Measurements from ENCODE around the gene EXOC3L4. TPM values are rescaled to one million over a fixed set of nuclear protein-coding genes. Genes with fewer than 3 reads are reported as not detected.
"Not testable (repeated sequence)": the region's sequence is repeated elsewhere in the genome, so short reads cannot be mapped to it uniquely, and the experiment has no call there.

EXOC3L4 gene
- not detected in 2 replicates for polyA plus RNA-seq (2014; cell fraction: cytosol; rRNA removed)
- polyA plus RNA-seq (2014; cell fraction: nucleus; rRNA removed), result not detected in 2 replicates

DNA sequence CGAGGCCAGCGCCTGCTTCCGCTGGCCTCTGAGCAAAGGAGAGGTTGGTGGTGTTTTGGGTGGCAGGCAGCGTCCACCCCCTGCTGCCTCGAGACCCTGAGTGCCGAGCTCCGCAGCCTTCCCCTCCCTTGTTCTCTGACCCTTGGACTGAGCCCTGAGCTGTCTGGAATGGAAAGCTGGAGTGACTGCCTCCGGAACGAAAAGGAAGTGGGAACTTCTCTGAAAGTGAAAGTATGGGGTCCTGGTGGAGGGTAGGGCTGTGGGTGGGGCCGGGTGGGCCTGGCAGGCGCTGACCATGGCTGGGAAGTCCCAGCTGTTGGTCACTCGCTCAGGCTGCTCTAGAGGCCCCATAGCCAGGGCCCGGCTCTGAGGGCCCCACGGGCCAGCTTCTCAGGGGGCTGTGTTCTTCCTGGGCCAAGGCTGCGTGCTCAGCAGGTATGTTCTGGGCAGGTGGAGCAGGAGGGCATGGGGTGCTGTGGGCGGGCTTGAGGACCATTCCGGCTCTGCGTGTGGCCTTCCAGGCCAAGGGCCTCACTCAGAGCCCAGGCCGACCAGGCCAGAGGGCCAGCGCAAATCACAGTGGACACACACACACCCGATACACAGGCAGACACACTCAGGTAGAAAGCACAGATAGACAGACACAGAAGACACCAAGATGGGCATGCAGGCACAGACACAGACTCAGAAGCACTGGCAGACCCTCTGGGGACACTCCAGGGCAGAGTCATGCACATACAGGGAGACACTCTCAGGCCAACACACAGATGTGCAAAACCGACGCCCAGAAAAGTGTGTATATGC lies at the start of gene EXOC3L4:
Gene EXOC3L4, plus strand, starts transcription at position 320 of the 804 bp plus-strand sequence. CDS start 5,495 bp downstream, outside the sequence.
- DNase-seq (ENCODE audit: low spot score), result no peak

DNA sequence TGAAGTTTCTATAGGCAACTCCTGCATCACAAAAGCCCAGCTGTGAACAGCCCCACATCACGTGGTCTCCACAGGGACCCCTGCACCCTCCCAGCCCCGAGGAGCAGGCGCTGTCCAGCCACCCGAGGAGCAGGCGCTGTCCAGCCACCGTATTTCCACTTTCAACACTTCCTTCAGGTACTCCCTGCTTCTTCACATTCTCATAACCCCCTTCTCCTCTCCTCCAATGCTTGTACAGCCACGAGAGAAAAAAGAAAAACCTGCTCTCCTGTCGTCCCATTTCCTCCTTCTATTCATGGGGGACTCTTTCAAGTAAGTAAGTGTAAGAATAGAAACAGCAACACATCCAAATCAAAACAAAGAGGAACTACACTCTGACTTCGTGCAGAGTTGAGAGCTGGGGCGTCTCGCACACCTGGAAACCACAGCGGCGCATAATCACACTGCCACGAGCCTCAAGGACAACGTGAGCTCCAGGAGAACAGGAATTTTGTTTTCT lies 49.1 kb upstream of the EXOC3L4 start:
- DNase-seq (ENCODE audit: low spot score), result no peak

GRCh38 chr14:103047453-103047852 lies 47.1 kb upstream of the EXOC3L4 start:
- DNase-seq (ENCODE audit: low spot score), result not testable (repeated sequence)

GRCh38 chr14:103050935-103051334 lies 43.6 kb upstream of the EXOC3L4 start:
- DNase-seq (ENCODE audit: low spot score), result no peak

- no peak for DNase-seq (ENCODE audit: low spot score)
Observed at GRCh38 chr14:103052407-103052806, 42.1 kb upstream of the EXOC3L4 start.

DNA sequence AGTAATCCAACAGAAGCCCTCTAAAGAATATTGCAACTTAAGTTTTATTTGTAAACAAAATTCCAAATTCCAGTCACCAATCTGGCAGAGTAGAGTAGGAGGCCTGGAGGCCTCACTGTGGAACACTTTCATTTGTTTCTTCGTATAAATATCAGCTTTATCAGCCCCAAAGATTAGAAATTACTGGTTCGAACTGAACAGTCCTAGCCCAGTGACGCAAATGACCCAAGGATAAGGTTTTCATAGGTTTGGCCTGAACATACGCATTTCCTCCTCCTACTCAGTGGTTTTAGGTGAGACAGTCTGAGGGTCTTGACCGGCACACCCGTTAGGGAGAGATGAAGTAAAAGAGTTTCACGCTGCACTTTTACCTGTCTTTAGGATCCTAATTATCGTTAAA lies 38.8 kb upstream of the EXOC3L4 start:
- no peak for DNase-seq (ENCODE audit: low spot score)

DNA sequence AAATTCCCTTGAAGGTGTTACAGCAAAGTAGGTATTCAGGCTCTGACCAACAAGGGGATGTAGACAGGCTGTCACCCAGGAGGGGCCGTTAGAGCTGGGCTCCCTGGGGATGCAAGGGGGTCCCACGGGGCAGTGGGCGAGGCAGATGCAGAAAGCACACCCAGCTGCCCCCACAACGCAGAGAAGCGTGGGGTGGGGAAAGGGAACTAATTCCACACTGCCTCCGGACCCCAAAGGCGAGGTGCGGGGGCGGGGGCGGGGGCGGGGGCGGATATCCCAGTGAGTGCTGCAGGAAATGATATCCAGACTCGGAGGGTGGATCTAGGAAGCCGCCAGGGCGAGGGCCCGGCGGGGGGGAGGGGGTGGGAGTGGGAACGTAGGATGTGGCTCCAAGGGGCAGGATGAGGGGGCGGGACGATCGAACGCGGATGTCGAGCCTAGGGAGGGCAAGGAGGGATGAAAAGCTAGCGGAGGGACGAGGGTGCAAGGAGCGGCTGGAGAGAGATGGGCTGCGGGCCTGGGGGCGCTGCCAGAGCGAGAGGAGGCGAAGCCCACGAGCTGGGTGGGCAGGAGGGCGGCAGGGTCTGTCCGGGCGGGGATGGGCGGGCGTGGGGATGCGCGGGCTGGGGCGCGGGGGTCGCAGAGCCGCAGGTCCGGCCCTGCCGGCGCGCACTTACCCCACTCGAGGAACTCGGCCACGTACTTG lies 38.0 kb upstream of the EXOC3L4 start:
- DNase-seq (ENCODE audit: low spot score), result peak; percentile 37

- DNase-seq (ENCODE audit: low spot score), result no peak
Observed at GRCh38 chr14:103057028-103057371, 37.5 kb upstream of the EXOC3L4 start.

GRCh38 chr14:103057372-103058163 lies 37.0 kb upstream of the EXOC3L4 start, which contains the start of gene CDC42BPB:
CDC42BPB (minus strand) TSS chr14:103057549; CDS start chr14:103057173, 376 bp downstream.
- DNase-seq (ENCODE audit: low spot score), result peak; percentile 72

DNA sequence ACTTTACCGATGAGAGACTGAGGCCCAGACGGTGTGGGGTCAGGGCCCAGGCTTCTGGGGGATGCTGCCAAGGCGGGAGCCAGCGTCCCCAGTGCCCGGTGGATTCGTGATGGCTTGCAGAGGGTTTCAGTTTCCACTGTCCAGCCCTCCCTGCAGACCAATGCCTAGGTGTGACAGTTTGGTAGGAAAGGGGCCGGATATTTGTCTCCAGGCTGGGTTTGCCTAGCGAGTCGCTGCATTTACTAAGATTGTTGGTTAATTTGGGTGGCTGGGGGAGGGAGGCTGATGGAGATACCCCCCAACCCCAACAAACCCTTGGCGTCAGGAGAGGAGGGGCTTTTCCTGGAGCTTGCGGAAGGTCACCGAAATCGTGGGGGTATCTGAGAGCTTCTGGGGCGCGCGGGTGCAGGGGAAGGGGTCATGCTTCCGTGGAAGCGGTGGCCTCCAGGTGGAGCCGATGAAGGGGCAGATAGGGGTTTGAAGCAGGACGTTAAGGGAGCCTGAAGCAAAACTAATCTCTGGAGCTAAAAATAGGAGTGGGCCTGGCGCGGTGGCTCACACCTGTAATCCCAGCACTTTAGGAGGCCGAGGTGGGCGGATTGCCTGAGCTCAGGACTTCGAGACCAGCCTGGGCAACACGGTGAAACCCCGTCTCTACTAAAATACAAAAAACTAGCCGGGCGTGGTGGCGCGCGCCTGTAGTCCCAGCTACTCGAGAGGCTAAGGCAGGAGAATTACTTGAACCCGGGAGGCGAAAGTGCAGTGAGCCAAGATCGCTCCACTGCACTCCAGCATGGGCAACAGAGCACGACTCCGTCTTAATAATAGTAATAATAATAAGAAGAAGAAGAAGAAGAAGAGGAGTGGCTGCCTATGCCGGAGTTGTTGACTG lies 36.1 kb upstream of the EXOC3L4 start:
- no peak for DNase-seq (ENCODE audit: low spot score)

GRCh38 chr14:103059556-103059955 lies 35.0 kb upstream of the EXOC3L4 start:
- no peak for DNase-seq (ENCODE audit: low spot score)

GRCh38 chr14:103061482-103061976 lies 33.0 kb upstream of the EXOC3L4 start:
- DNase-seq (ENCODE audit: low spot score), result no peak

GRCh38 chr14:103064436-103064835 lies 30.1 kb upstream of the EXOC3L4 start:
- DNase-seq (ENCODE audit: low spot score), result no peak

DNA sequence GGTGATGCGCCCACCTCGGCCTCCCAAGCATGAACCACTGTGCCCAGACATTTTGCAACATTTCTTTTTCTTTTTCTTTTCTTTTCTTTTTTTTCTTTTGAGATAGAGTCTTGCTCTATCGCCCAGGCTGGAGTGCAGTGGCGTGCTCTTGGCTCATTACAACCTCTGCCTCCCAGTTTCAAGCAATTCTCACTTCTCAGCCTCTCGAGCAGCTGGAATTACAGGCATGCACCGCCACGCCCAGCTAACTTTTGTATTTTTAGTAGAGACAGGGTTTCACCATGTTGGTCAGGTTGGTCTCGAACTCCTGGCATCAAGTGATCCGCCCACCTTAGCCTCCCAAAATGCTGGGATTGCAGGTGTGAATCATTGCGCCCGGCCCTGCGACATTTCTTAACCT lies 29.5 kb upstream of the EXOC3L4 start:
- DNase-seq (ENCODE audit: low spot score), result no peak

DNA sequence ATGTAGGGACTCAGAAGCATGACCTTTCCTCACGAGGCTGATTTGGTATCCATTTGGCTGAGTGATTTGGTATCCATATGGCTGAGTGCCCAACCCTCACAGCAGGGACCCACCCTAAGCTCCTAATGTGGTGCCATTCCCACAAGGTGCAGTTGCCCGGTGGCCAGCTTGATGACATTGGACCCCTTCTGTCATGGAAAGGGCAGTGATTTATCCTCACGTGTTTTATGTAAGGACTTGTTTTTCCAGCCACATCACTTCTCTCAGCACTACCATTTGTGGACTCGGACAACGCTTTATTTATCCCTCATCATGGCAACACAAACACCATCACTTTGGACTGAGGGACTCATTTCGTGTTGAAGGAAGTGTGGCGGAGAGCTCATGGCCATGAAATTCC lies 28.7 kb upstream of the EXOC3L4 start:
- DNase-seq (ENCODE audit: low spot score), result no peak

- DNase-seq (ENCODE audit: low spot score), result no peak
Observed at GRCh38 chr14:103066399-103066798, 28.1 kb upstream of the EXOC3L4 start.

DNA sequence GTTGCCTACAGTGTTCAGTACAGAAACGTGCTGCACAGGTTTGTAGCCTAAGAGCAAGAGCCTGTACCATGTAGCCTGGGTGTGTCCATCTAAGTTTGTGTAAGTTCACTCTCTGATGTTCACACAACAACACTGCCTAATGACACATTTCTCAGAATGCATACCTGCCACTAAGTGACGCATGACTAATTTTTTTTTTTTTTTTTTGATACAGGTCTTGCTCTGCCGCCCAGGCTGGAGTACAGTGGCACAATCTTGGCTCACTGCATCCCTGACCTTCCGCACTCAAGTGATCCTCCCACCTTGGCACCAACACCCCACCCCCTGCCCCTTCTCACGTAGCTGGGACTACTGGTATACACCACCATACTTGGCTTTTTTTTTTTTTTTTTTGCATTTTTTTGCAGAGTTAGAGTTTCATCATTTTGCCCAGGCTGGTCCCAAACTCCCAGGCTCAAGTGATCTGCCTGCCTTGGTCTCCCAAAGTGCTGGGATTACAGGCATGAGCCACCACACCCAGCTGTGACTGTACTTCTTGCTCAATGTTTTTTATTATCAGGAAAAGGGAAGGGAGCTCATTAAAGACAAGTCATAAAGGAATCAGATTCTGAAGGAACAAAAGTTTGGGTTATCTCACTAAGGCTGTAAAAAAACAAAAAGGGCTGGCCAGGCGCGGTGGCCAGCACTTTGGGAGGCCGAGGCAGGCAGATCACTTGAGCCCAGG lies 27.1 kb upstream of the EXOC3L4 start:
- no peak for DNase-seq (ENCODE audit: low spot score)

- no peak for DNase-seq (ENCODE audit: low spot score)
Observed at GRCh38 chr14:103068351-103069073, 26.0 kb upstream of the EXOC3L4 start.

DNA sequence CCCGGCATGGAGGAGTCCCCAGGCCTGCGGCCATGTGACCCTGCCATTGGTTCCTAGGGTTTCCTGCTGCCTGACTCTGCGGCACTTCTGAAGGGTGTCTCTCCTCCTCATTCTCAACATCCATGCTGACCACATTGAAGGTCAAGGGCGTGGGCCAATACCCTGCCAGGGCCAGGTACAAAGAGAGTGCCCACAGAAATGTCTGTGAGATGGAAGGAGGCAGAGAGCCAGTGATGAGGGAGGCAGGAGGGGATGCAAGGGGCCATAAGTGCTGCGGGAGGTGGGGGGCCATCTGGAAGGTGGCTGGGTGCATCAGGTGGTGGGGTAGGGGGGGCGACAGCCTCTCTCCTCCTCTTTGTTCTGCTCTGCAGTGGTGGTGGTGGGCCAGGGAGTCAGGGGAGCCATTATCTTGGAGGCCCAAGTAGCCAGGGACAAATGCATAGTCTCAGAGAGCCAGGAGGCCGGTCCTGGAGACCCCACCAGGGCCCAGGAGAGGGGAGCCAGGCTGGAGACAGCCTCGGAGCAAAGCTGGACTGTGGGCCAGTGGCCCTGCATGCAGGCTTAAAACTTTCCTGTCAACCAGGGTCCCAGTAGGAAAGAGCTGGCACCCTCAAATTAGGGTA lies 24.2 kb upstream of the EXOC3L4 start:
- DNase-seq (ENCODE audit: low spot score), result no peak

Data from SK-N-DZ (cell line).